ENCODE measurements around the gene CD55. TPM values are rescaled to one million over a fixed set of nuclear protein-coding genes. Genes with fewer than 3 reads are reported as not detected.

CD55 gene
- total and polyA plus RNA-seq, 2 of the 13 experiments (the other 11 are each of a cell fraction or from before 2014, with no cell fraction given) = 6.0 to 56.0 TPM

DNA sequence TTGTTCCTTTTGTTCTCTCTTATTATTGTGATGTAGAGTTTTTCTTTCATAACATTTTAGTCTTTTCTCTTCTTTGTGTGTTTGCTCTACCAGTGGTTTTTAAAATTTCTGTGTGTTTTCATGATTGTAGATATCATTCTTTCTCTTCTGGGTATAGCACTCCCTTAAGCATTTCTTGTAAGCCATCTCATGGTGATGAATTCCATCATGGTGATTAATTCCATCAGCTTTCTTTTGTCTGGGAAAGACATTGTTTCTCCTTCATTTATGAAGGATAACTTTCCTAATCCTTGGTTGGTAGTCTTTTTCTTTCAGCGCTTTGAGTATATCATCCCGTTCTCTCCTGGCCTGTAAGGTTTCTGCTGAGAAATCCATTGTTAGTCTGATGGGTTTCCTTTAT is 22.7 kb downstream of the CD55 start:
- POLR2A ChIA-PET = no interaction called here
- peaks cover 13% of the 10 kb centered on the region for H3K4me1 ChIP-seq (ENCODE audit: insufficient read depth, low read length)
- H3K9ac ChIP-seq (ENCODE audit: insufficient read depth, low read depth, low read length) = no peak overlapping the region
- peaks cover 2 to 4% of the 10 kb centered on the region in 2 experiments; a peak in 1 of 5 replicates for H3K36me3 ChIP-seq (replicated peaks in 1 of 2; ENCODE audit: control insufficient read depth in 1 of 2, insufficient read depth in 2 of 2, low read length in 2 of 2)
- no peak for FAIRE-seq
- no TSS peak for BruUV-seq (replicated peaks)
- no peak for ATAC-seq
- WGBS (ENCODE audit: low lambda C conversion rate) = 100% methylated on average over 2 of the region's 2 CpGs
- TF ChIP-seq ZNF776 (CRISPR knock-in tag; IDR thresholded peaks at IDR 0.05) (no peak), MTA3 (CRISPR knock-in tag; IDR thresholded peaks at IDR 0.05) (no peak), SIN3A (IDR thresholded peaks at IDR 0.05; ENCODE audit: borderline replicate concordance, low read depth, low read length) (no peak), RFX5 (IDR thresholded peaks at IDR 0.05; ENCODE audit: low read depth, low read length) (no peak), FOXP1 (IDR thresholded peaks at IDR 0.05) (no peak), FOXP1 (CRISPR knock-in tag; IDR thresholded peaks at IDR 0.05) (no peak), TSC22D2 (CRISPR knock-in tag; IDR thresholded peaks at IDR 0.05; ENCODE audit: borderline replicate concordance) (no peak), NPAS2 (CRISPR knock-in tag; IDR thresholded peaks at IDR 0.05; ENCODE audit: borderline replicate concordance) (no peak), MLLT10 (CRISPR knock-in tag; IDR thresholded peaks at IDR 0.05) (no peak), FOXA3 (CRISPR knock-in tag; IDR thresholded peaks at IDR 0.05) (no peak)
- no peaks in the 10 kb centered on the region for H3K9me3 ChIP-seq (ENCODE audit: low read length)
- no peak overlapping the region for H3K27ac ChIP-seq (ENCODE audit: extremely low read length, insufficient read depth, low read length)
- no peak overlapping the region for H3K4me2 ChIP-seq (ENCODE audit: low read depth, low read length)
- no peak for DNase-seq (ENCODE audit: low spot score)
- no peak overlapping the region for H2AFZ ChIP-seq (ENCODE audit: low read length)
- no peaks in the 10 kb centered on the region for H4K20me1 ChIP-seq (ENCODE audit: insufficient read depth, low read length)
- intact Hi-C loops (cut with micrococcal nuclease; ENCODE audit: unreplicated experiment) = no loop called here
- H3K27me3 ChIP-seq (ENCODE audit: control insufficient read depth in 1 of 2, insufficient read depth in 2 of 2, low read length in 2 of 2) = no peaks in the 10 kb centered on the region
- no peaks in the 10 kb centered on the region for H3K79me2 ChIP-seq (ENCODE audit: insufficient read depth, low read length)
- CTCF ChIA-PET (ENCODE audit: low intra/inter-chr PET ratio, low total read pairs) = no interaction called here
- H3K4me3 ChIP-seq (replicated peaks in 1 of 3; ENCODE audit: insufficient read depth in 1 of 3, low read depth in 2 of 3, low read length in 3 of 3) = no peak overlapping the region
- in situ Hi-C loops (cut with HindIII; ENCODE audit: extremely low pct_ligation_motif_present, low pct_unique_long_range_greater_than_20kb) = no loop called here

GRCh38 chr1:207345644-207346477 is 24.4 kb downstream of the CD55 start:
- DNase-seq (ENCODE audit: low spot score) (no peak), ATAC-seq (no peak), FAIRE-seq (no peak)
- Histone ChIP-seq H3K79me2 (ENCODE audit: insufficient read depth, low read length) (no peaks in the 10 kb centered on the region), H3K4me1 (ENCODE audit: insufficient read depth, low read length) (peaks cover 13% of the 10 kb centered on the region), H3K4me2 (ENCODE audit: low read depth, low read length) (no peak overlapping the region), H3K9ac (ENCODE audit: insufficient read depth, low read depth, low read length) (no peak overlapping the region), H2AFZ (ENCODE audit: low read length) (no peak overlapping the region), H3K27ac (ENCODE audit: extremely low read length, insufficient read depth, low read length) (no peak overlapping the region), H4K20me1 (ENCODE audit: insufficient read depth, low read length) (no peaks in the 10 kb centered on the region), H3K9me3 (ENCODE audit: low read length) (no peaks in the 10 kb centered on the region), H3K27me3 (ENCODE audit: control insufficient read depth in 1 of 2, insufficient read depth in 2 of 2, low read length in 2 of 2) (no peaks in the 10 kb centered on the region), H3K4me3 (replicated peaks in 1 of 3; ENCODE audit: insufficient read depth in 1 of 3, low read depth in 2 of 3, low read length in 3 of 3) (no peak overlapping the region), H3K36me3 (replicated peaks in 1 of 2; ENCODE audit: control insufficient read depth in 1 of 2, insufficient read depth in 2 of 2, low read length in 2 of 2) (0 out of 5 replicates have a peak, but pooled peaks cover 0 to 4% of the 10 kb centered on the region in 2 experiments)
- no TSS peak for BruUV-seq (replicated peaks)
- WGBS (ENCODE audit: low lambda C conversion rate) = 72% methylated on average over 7 of the region's 7 CpGs
- intact Hi-C loops (cut with micrococcal nuclease; ENCODE audit: unreplicated experiment) = no loop called here
- CTCF ChIA-PET (ENCODE audit: low intra/inter-chr PET ratio, low total read pairs) = no interaction called here
- TF ChIP-seq ELF3 (CRISPR knock-in tag; IDR thresholded peaks at IDR 0.05) (no peak), SALL2 (CRISPR knock-in tag; IDR thresholded peaks at IDR 0.05) (no peak), TFDP2 (CRISPR knock-in tag; IDR thresholded peaks at IDR 0.05) (no peak), CBX1 (IDR thresholded peaks at IDR 0.05; ENCODE audit: low read depth) (no peak)
- TF ChIP-seq, protein P1, sequence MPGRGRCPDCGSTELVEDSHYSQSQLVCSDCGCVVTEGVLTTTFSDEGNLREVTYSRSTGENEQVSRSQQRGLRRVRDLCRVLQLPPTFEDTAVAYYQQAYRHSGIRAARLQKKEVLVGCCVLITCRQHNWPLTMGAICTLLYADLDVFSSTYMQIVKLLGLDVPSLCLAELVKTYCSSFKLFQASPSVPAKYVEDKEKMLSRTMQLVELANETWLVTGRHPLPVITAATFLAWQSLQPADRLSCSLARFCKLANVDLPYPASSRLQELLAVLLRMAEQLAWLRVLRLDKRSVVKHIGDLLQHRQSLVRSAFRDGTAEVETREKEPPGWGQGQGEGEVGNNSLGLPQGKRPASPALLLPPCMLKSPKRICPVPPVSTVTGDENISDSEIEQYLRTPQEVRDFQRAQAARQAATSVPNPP (CRISPR knock-in tag; IDR thresholded peaks at IDR 0.05) = no peak
- POLR2A ChIA-PET = no interaction called here
- in situ Hi-C loops (cut with HindIII; ENCODE audit: extremely low pct_ligation_motif_present, low pct_unique_long_range_greater_than_20kb) = no loop called here
